HepG2 (cell line): Measurements from ENCODE around the gene SLC35B2. TPM values are rescaled to one million over a fixed set of nuclear protein-coding genes. Genes with fewer than 3 reads are reported as not detected.
A peak's percentile ranks its signal among the peaks of the same experiment; 100 is the strongest.

ENCODE experiments used
- CCDC6 ChIP-seq: sonication (generic); formaldehyde crosslinking; IDR thresholded peaks from 2 replicates; pipeline ENCODE4 v1.8.1; 2022; ENCODE audit warnings: mild to moderate bottlenecking, missing genetic modification reagents, moderate library complexity
- EHMT2 ChIP-seq: fragments of 200-600 bp; sonication (generic); IDR thresholded peaks from 2 replicates; pipeline ENCODE4 v1.7.0; 2017; ENCODE audit warnings: antibody characterized with exemption, low read depth, low read length, borderline replicate concordance
- FOXC1 ChIP-seq: sonication (generic); formaldehyde crosslinking; IDR thresholded peaks from 2 replicates; pipeline ENCODE4 v1.8.0; 2022; ENCODE audit warnings: mild to moderate bottlenecking, missing genetic modification reagents, borderline replicate concordance
- FOXP1 ChIP-seq, 2 experiments: fragments of 450-650 bp in 1 of 2; IDR thresholded peaks; 2 replicates each; pipeline ENCODE4 v1.6.1; 2017 to 2018; ENCODE audit warnings: antibody characterized with exemption in 1 of 2
- IKZF4 ChIP-seq: sonication (generic); formaldehyde crosslinking; IDR thresholded peaks from 2 replicates; pipeline ENCODE4 v1.5.1; 2020; ENCODE audit warnings: borderline replicate concordance, mild to moderate bottlenecking, low read depth, missing genetic modification reagents; ENCODE audit errors: not compliant biosample characterization
- JUND ChIP-seq: sonication (generic); formaldehyde crosslinking; IDR thresholded peaks from 2 replicates; pipeline ENCODE4 v1.8.0; 2022; ENCODE audit warnings: mild to moderate bottlenecking, missing genetic modification reagents
- MIXL1 ChIP-seq: IDR thresholded peaks from 2 replicates; pipeline ENCODE4 v1.6.1; 2016
- NR2F1 ChIP-seq, 2 experiments: fragments of 450-650 bp in 1 of 2; formaldehyde crosslinking in 1 of 2; IDR thresholded peaks; 2 replicates each; pipeline versions ENCODE4 v1.5.0 to v1.6.1; 2016 to 2020; ENCODE audit warnings: mild to moderate bottlenecking in 1 of 2, missing compliant biosample characterization in 1 of 2, missing genetic modification reagents in 1 of 2, moderate library complexity in 1 of 2
- PHF20 ChIP-seq: sonication (generic); formaldehyde crosslinking; IDR thresholded peaks from 2 replicates; pipeline ENCODE4 v1.5.0; 2020; ENCODE audit warnings: mild to moderate bottlenecking, missing genetic modification reagents
- RFXANK ChIP-seq: IDR thresholded peaks from 2 replicates; pipeline ENCODE4 v1.6.1; 2016
- SNAPC5 ChIP-seq: sonication (generic); formaldehyde crosslinking; IDR thresholded peaks from 2 replicates; pipeline ENCODE4 v1.8.1; 2023; ENCODE audit warnings: mild to moderate bottlenecking, missing genetic modification reagents, borderline replicate concordance
- SUZ12 ChIP-seq: fragments of 150-350 bp; IDR thresholded peaks from 2 replicates; pipeline ENCODE4 v1.6.1; 2014; ENCODE audit warnings: low read depth, low read length
- TBX2 ChIP-seq: sonication (generic); formaldehyde crosslinking; IDR thresholded peaks from 2 replicates; pipeline ENCODE4 v1.5.0; 2020; ENCODE audit warnings: missing genetic modification reagents, mild to moderate bottlenecking, borderline replicate concordance
- YY1 ChIP-seq: IDR thresholded peaks from 2 replicates; pipeline ENCODE4 v1.6.1; 2011; ENCODE audit warnings: low read length, low read depth, moderate library complexity, mild to moderate bottlenecking; ENCODE audit not compliant: insufficient read depth, insufficient replicate concordance
- ZBTB7A ChIP-seq: sonication (generic); formaldehyde crosslinking; IDR thresholded peaks from 2 replicates; pipeline ENCODE4 v1.8.0; 2022; ENCODE audit warnings: mild to moderate bottlenecking, missing genetic modification reagents
- ZFP91 ChIP-seq: sonication (generic); formaldehyde crosslinking; IDR thresholded peaks from 2 replicates; pipeline ENCODE4 v1.9.0; 2022; ENCODE audit warnings: missing genetic modification reagents, mild to moderate bottlenecking, borderline replicate concordance
- ZNF235 ChIP-seq: sonication (generic); formaldehyde crosslinking; IDR thresholded peaks from 2 replicates; pipeline ENCODE4 v1.8.1; 2023; ENCODE audit warnings: mild to moderate bottlenecking, missing genetic modification reagents, borderline replicate concordance
- ZNF687 ChIP-seq: sonication (generic); formaldehyde crosslinking; IDR thresholded peaks from 2 replicates; pipeline ENCODE4 v1.5.1; 2020; ENCODE audit warnings: mild to moderate bottlenecking, missing genetic modification reagents, moderate library complexity
- ZNF781 ChIP-seq: sonication (generic); formaldehyde crosslinking; IDR thresholded peaks from 2 replicates; pipeline ENCODE4 v1.5.1; 2020; ENCODE audit warnings: borderline replicate concordance, mild to moderate bottlenecking, missing genetic modification reagents; ENCODE audit errors: not compliant biosample characterization
- ZNF784 ChIP-seq: sonication (generic); formaldehyde crosslinking; IDR thresholded peaks from 2 replicates; pipeline ENCODE4 v1.5.1; 2020; ENCODE audit warnings: missing genetic modification reagents, mild to moderate bottlenecking, borderline replicate concordance
- polyA plus RNA-seq, 8 experiments: library from polyadenylated mRNA; depleted of rRNA in 3 of 8; stranded (reverse) in 7 of 8; unstranded in 1 of 8; fragments of >200 nt; fragmentation: Illumina TruSeq in 4 of 8; extraction: Trizol in 4 of 8; gene quantifications; 2 replicates each; pipeline versions ENCODE4 v1.2.1 to v1.2.3, GENCODE V29; 2011 to 2016; ENCODE audit warnings: low read depth in 4 of 8, missing spikeins in 1 of 8, mixed read lengths in 1 of 8; ENCODE audit not compliant: insufficient read depth in 1 of 8
- total RNA-seq, 5 experiments: library from RNA; depleted of rRNA; stranded (reverse); fragments of >200 nt; fragmentation: Illumina TruSeq; extraction: Trizol; gene quantifications; 2 replicates each; pipeline ENCODE4 v1.2.3, GENCODE V29; 2016; ENCODE audit warnings: low read depth in 1 of 5
- TF ChIP-seq, protein P1 (sequence below): sonication (generic); formaldehyde crosslinking; IDR thresholded peaks from 2 replicates; pipeline ENCODE4 v1.4.0; 2020; ENCODE audit warnings: missing genetic modification reagents

SLC35B2 gene
- total and polyA plus RNA-seq, 2 of the 13 experiments (the other 11 are each of a cell fraction or from before 2014, with no cell fraction given), result 61.1 to 148 TPM

GRCh38 chr6:44275749-44276648, 18.7 kb upstream of the SLC35B2 start (continued):
- TF ChIP-seq NR2F1 (CRISPR knock-in tag; IDR thresholded peaks at IDR 0.05), result peak in 1 of 2 experiments; percentile 32; a peak in 1 of 4 replicates
- TF ChIP-seq TBX2, result no peak
- TF ChIP-seq FOXC1 (CRISPR knock-in tag), result 0 out of 2 replicates have a peak, but pooled peaks have one; percentile 57
- TF ChIP-seq, protein P1, sequence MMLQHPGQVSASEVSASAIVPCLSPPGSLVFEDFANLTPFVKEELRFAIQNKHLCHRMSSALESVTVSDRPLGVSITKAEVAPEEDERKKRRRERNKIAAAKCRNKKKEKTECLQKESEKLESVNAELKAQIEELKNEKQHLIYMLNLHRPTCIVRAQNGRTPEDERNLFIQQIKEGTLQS (CRISPR knock-in tag), result 0 out of 2 replicates have a peak, but pooled peaks have one; percentile 10
- peak; percentile 29 for TF ChIP-seq ZNF781 (CRISPR knock-in tag)
- TF ChIP-seq JUND, result no peak
- no peak for TF ChIP-seq EHMT2
- TF ChIP-seq IKZF4 (CRISPR knock-in tag), result peak; percentile 68
- no peak for TF ChIP-seq MIXL1
- peak; percentile 87 for TF ChIP-seq ZNF687 (CRISPR knock-in tag)
- no peak for TF ChIP-seq ZBTB7A (CRISPR knock-in tag)
- no peak for TF ChIP-seq RFXANK (CRISPR knock-in tag)
- no peak; the same call in 1 of the 2 replicates for TF ChIP-seq ZFP91 (CRISPR knock-in tag)
- no peak for TF ChIP-seq PHF20 (CRISPR knock-in tag)
- TF ChIP-seq ZNF784 (CRISPR knock-in tag), result 0 out of 2 replicates have a peak, but pooled peaks have one; percentile 72
- no peak for TF ChIP-seq SUZ12
- no peak for TF ChIP-seq SNAPC5
- TF ChIP-seq CCDC6, result peak; percentile 46; the same call in 1 of the 2 replicates
- TF ChIP-seq ZNF235 (CRISPR knock-in tag), result peak; percentile 61; the same call in 1 of the 2 replicates
- TF ChIP-seq YY1, result peak; percentile 30
- TF ChIP-seq FOXP1 (IDR thresholded peaks at IDR 0.05), result no peak
- no peak for TF ChIP-seq FOXP1 (CRISPR knock-in tag; IDR thresholded peaks at IDR 0.05)
